SK-N-SH treated with all-trans-retinoic acid at 6 μM for 48 hours (cell line): ENCODE results near the gene LRP3.

Experiments used
- ATAC-seq: fragments of 200-7000 bp; cut with Tn5 transposase; 3 replicates; pipeline ENCODE4 v1.9.1; 2020; ENCODE audit warnings: mild to moderate bottlenecking, moderate library complexity
- ARNTL ChIP-seq: fragments of 450-650 bp; formaldehyde crosslinking; IDR thresholded peaks from 2 replicates; pipeline ENCODE4 v1.5.0; 2020; ENCODE audit warnings: low read depth, mild to moderate bottlenecking, moderate library complexity, borderline replicate concordance
- BACH2 ChIP-seq: fragments of 250-450 bp; sonication (Bioruptor Pico); IDR thresholded peaks from 2 replicates; pipeline ENCODE4 v1.9.0; 2021; ENCODE audit warnings: mild to moderate bottlenecking, borderline replicate concordance
- CREB5 ChIP-seq: fragments of 250-450 bp; sonication (Bioruptor Pico); IDR thresholded peaks from 2 replicates; pipeline ENCODE4 v1.5.1; 2020; ENCODE audit warnings: low read depth, mild to moderate bottlenecking, moderate library complexity
- CSDC2 ChIP-seq: fragments of 250-450 bp; sonication (Bioruptor Pico); IDR thresholded peaks from 2 replicates; pipeline ENCODE4 v1.5.0; 2020; ENCODE audit warnings: mild to moderate bottlenecking, moderate library complexity
- ESRRG ChIP-seq: fragments of 250-450 bp; sonication (Bioruptor Pico); IDR thresholded peaks from 2 replicates; pipeline ENCODE4 v1.6.1; 2021; ENCODE audit warnings: mild to moderate bottlenecking
- GLIS3 ChIP-seq: fragments of 250-450 bp; sonication (Bioruptor Pico); IDR thresholded peaks from 2 replicates; pipeline ENCODE4 v1.5.0; 2020; ENCODE audit warnings: mild to moderate bottlenecking, moderate library complexity
- ISL1 ChIP-seq: fragments of 250-450 bp; sonication (Bioruptor Pico); IDR thresholded peaks from 2 replicates; pipeline ENCODE4 v2.1.2; 2022; ENCODE audit warnings: mild to moderate bottlenecking, moderate library complexity
- OSR1 ChIP-seq: fragments of 250-450 bp; sonication (Bioruptor Pico); IDR thresholded peaks from 2 replicates; pipeline ENCODE4 v1.8.0; 2022; ENCODE audit warnings: moderate library complexity, mild to moderate bottlenecking, inconsistent platforms
- POU6F1 ChIP-seq: fragments of 250-450 bp; sonication (Bioruptor Pico); IDR thresholded peaks from 2 replicates; pipeline ENCODE4 v1.8.0; 2021; ENCODE audit warnings: low read depth, mild to moderate bottlenecking, moderate library complexity, borderline replicate concordance
- PPARA ChIP-seq: fragments of 250-450 bp; sonication (Bioruptor Pico); IDR thresholded peaks from 2 replicates; pipeline ENCODE4 v1.5.0; 2020; ENCODE audit warnings: mild to moderate bottlenecking, borderline replicate concordance
- RARB ChIP-seq: fragments of 250-450 bp; sonication (Bioruptor Pico); IDR thresholded peaks from 2 replicates; pipeline ENCODE4 v1.8.0; 2021; ENCODE audit warnings: mild to moderate bottlenecking, moderate library complexity
- SNAI2 ChIP-seq: fragments of 250-450 bp; sonication (Bioruptor Pico); IDR thresholded peaks from 2 replicates; pipeline ENCODE4 v1.5.0; 2020; ENCODE audit warnings: mild to moderate bottlenecking, moderate library complexity
- TCF4 ChIP-seq: fragments of 250-450 bp; sonication (Bioruptor Pico); IDR thresholded peaks from 2 replicates; pipeline ENCODE4 v1.8.0; 2021; ENCODE audit warnings: mild to moderate bottlenecking, moderate library complexity, borderline replicate concordance
- TOX ChIP-seq: fragments of 250-450 bp; sonication (Bioruptor Pico); IDR thresholded peaks from 2 replicates; pipeline ENCODE4 v1.8.0; 2021; ENCODE audit warnings: mild to moderate bottlenecking, moderate library complexity, borderline replicate concordance
- ZC3H10 ChIP-seq: fragments of 250-450 bp; sonication (Bioruptor Pico); IDR thresholded peaks from 2 replicates; pipeline ENCODE4 v1.5.1; 2021; ENCODE audit warnings: mild to moderate bottlenecking, moderate library complexity
- ZFP3 ChIP-seq: fragments of 250-450 bp; sonication (Bioruptor Pico); IDR thresholded peaks from 2 replicates; pipeline ENCODE4 v1.5.0; 2020; ENCODE audit warnings: mild to moderate bottlenecking, moderate library complexity
- ZFP30 ChIP-seq: fragments of 450-650 bp; formaldehyde crosslinking; IDR thresholded peaks from 2 replicates; pipeline ENCODE4 v1.5.0; 2022; ENCODE audit warnings: mild to moderate bottlenecking, moderate library complexity
- ZNF565 ChIP-seq: fragments of 450-650 bp; formaldehyde crosslinking; conservative IDR thresholded peaks from 2 replicates; pipeline ENCODE4 v1.5.0; 2020; ENCODE audit warnings: low read depth, mild to moderate bottlenecking, moderate library complexity
- ZNF8 ChIP-seq: fragments of 450-650 bp; formaldehyde crosslinking; IDR thresholded peaks from 2 replicates; pipeline ENCODE4 v1.5.0; 2020; ENCODE audit warnings: mild to moderate bottlenecking, moderate library complexity
- TF ChIP-seq, protein P1 (sequence below): fragments of 250-450 bp; sonication (Bioruptor Pico); IDR thresholded peaks from 2 replicates; pipeline ENCODE4 v1.5.0; 2020; ENCODE audit warnings: mild to moderate bottlenecking, moderate library complexity
- TF ChIP-seq, protein P2 (sequence below): fragments of 250-450 bp; sonication (Bioruptor Pico); IDR thresholded peaks from 2 replicates; pipeline ENCODE4 v1.8.0; 2020; ENCODE audit warnings: mild to moderate bottlenecking, moderate library complexity, borderline replicate concordance

The LRP3 gene

DNA sequence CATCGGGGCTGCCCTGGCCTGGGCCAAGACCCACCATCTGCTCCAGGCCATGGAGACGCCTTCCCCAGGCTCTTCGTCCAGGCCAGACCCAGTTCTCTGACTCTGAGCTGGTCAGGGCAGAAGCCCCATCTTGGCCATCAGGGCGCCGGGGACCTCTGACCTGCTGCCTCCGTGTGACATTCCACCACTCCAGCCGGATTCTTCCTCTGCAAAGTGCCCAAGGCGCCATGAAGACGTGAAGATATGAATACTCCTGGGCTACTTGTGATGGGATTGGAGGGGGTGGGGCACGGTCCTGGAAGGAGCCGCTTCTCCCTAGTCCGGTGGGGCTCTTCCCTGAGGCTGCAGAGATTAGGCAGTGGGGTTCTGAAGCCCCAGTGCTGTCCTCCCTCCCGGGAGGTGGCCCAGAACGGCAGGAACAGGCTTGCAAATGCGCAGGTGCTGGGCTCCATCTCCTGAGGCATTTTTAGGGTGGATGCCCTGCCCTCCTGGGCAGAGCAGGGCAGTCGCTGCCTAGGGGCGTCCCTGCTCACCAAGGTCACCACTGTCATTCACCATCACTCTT is 57.5 kb downstream of the LRP3 start:
- TF ChIP-seq ZC3H10 (CRISPR knock-in tag) (no peak), CREB5 (CRISPR knock-in tag) (no peak), GLIS3 (CRISPR knock-in tag) (no peak), OSR1 (CRISPR knock-in tag) (no peak), PPARA (CRISPR knock-in tag) (no peak), RARB (CRISPR knock-in tag) (no peak), ESRRG (no peak), ZNF565 (no peak)
- TF ChIP-seq, protein P1, sequence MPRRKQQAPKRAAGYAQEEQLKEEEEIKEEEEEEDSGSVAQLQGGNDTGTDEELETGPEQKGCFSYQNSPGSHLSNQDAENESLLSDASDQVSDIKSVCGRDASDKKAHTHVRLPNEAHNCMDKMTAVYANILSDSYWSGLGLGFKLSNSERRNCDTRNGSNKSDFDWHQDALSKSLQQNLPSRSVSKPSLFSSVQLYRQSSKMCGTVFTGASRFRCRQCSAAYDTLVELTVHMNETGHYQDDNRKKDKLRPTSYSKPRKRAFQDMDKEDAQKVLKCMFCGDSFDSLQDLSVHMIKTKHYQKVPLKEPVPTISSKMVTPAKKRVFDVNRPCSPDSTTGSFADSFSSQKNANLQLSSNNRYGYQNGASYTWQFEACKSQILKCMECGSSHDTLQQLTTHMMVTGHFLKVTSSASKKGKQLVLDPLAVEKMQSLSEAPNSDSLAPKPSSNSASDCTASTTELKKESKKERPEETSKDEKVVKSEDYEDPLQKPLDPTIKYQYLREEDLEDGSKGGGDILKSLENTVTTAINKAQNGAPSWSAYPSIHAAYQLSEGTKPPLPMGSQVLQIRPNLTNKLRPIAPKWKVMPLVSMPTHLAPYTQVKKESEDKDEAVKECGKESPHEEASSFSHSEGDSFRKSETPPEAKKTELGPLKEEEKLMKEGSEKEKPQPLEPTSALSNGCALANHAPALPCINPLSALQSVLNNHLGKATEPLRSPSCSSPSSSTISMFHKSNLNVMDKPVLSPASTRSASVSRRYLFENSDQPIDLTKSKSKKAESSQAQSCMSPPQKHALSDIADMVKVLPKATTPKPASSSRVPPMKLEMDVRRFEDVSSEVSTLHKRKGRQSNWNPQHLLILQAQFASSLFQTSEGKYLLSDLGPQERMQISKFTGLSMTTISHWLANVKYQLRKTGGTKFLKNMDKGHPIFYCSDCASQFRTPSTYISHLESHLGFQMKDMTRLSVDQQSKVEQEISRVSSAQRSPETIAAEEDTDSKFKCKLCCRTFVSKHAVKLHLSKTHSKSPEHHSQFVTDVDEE (CRISPR knock-in tag), result no peak
- TF ChIP-seq, protein P2, sequence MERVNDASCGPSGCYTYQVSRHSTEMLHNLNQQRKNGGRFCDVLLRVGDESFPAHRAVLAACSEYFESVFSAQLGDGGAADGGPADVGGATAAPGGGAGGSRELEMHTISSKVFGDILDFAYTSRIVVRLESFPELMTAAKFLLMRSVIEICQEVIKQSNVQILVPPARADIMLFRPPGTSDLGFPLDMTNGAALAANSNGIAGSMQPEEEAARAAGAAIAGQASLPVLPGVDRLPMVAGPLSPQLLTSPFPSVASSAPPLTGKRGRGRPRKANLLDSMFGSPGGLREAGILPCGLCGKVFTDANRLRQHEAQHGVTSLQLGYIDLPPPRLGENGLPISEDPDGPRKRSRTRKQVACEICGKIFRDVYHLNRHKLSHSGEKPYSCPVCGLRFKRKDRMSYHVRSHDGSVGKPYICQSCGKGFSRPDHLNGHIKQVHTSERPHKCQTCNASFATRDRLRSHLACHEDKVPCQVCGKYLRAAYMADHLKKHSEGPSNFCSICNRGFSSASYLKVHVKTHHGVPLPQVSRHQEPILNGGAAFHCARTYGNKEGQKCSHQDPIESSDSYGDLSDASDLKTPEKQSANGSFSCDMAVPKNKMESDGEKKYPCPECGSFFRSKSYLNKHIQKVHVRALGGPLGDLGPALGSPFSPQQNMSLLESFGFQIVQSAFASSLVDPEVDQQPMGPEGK, result no peak
- ATAC-seq, result no peak

DNA sequence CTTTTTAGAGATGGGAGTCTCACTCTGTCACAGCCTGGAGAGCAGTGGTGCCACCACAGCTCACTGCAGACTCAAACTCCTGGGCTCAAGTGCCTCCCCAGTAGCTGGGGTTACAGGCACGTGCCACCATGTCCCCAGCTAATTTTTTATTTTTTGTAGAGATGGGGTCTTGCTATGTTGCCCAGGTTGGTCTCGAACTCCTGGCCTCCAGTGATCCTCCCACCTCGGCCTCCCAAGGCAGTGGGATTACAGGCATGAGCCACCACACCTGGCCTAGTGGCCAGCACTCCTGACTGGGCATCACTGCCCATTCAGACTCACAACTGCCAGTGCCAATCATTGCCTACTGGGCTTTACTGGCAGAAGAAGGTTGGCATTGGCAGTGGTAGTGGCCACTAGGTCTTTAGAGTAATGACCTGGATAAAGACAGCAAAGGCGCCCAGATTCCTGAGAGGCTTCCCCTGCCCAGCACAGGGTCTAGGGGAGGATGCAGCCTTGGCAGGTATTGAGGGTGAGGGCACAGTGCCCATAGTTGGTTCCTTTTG is 58.4 kb downstream of the LRP3 start:
- TF ChIP-seq ZNF565, result no peak
- TF ChIP-seq CSDC2 (CRISPR knock-in tag), result no peak
- no peak for TF ChIP-seq BACH2 (CRISPR knock-in tag)
- TF ChIP-seq POU6F1 (CRISPR knock-in tag), result no peak
- TF ChIP-seq PPARA (CRISPR knock-in tag), result no peak
- no peak for TF ChIP-seq SNAI2 (CRISPR knock-in tag)
- TF ChIP-seq ESRRG, result no peak
- TF ChIP-seq ZFP3 (CRISPR knock-in tag), result no peak
- TF ChIP-seq ZNF8 (CRISPR knock-in tag), result no peak
- TF ChIP-seq, protein P2, result no peak
- no peak for TF ChIP-seq ARNTL (CRISPR knock-in tag)
- no peak for TF ChIP-seq ISL1 (CRISPR knock-in tag)
- TF ChIP-seq ZC3H10 (CRISPR knock-in tag), result no peak
- no peak for ATAC-seq

- TF ChIP-seq ESRRG (no peak), ARNTL (CRISPR knock-in tag) (no peak), ZNF8 (CRISPR knock-in tag) (no peak), CSDC2 (CRISPR knock-in tag) (no peak), TOX (CRISPR knock-in tag) (no peak), ISL1 (CRISPR knock-in tag) (no peak), BACH2 (CRISPR knock-in tag) (no peak), POU6F1 (CRISPR knock-in tag) (no peak), PPARA (CRISPR knock-in tag) (no peak), ZFP3 (CRISPR knock-in tag) (no peak), OSR1 (CRISPR knock-in tag) (no peak), GLIS3 (CRISPR knock-in tag) (no peak), TCF4 (CRISPR knock-in tag) (no peak), ZFP30 (CRISPR knock-in tag) (no peak), ZNF565 (no peak), SNAI2 (CRISPR knock-in tag) (no peak), RARB (CRISPR knock-in tag) (no peak)
- TF ChIP-seq, protein P2, result no peak
- TF ChIP-seq, all 23 proteins: peak for 0
- no peak for ATAC-seq
These were observed 58.8 kb downstream of the LRP3 start for GRCh38 chr19:33252971-33253370.
